Activated naive CD4-positive, alpha-beta T cell treated with anti-CD3 and anti-CD28 coated beads, Interleukin-2, amount 50 U/mL, for 24 hours (primary cell): Measurements from ENCODE around the gene PDCD11.
"Not testable (repeated sequence)": the region's sequence is repeated elsewhere in the genome, so short reads cannot be mapped to it uniquely, and the experiment has no call there.

ENCODE experiments used
- H3K27ac Mint-ChIP-seq: one replicate; pipeline ENCODE4 v1.8.0; 2021; ENCODE audit warnings: mild to moderate bottlenecking, mixed read lengths
- H3K27me3 Mint-ChIP-seq: one replicate; pipeline ENCODE4 v1.8.0; 2021; ENCODE audit warnings: mixed read lengths
- H3K36me3 Mint-ChIP-seq: one replicate; pipeline ENCODE4 v1.8.0; 2021; ENCODE audit warnings: mixed read lengths
- H3K4me1 Mint-ChIP-seq: one replicate; pipeline ENCODE4 v1.8.0; 2021; ENCODE audit warnings: mixed read lengths
- H3K4me3 Mint-ChIP-seq: one replicate; pipeline ENCODE4 v1.8.0; 2021; ENCODE audit warnings: mild to moderate bottlenecking, mixed read lengths
- H3K9me3 Mint-ChIP-seq: one replicate; pipeline ENCODE4 v1.8.0; 2021; ENCODE audit warnings: mixed read lengths

PDCD11 gene

GRCh38 chr10:103470761-103471653 lies 74.6 kb downstream of the PDCD11 start:
- peak overlapping the region; percentile 73 for H3K27ac Mint-ChIP-seq
- no peaks in the 10 kb centered on the region for H3K27me3 Mint-ChIP-seq
- no peaks in the 10 kb centered on the region for H3K9me3 Mint-ChIP-seq
- H3K4me3 Mint-ChIP-seq = peak overlapping the region; percentile 35
- H3K36me3 Mint-ChIP-seq = no peaks in the 10 kb centered on the region
- peaks cover 17% of the 10 kb centered on the region for H3K4me1 Mint-ChIP-seq

- H3K4me3 Mint-ChIP-seq = peak overlapping the region; percentile 2
- peaks cover 17% of the 10 kb centered on the region for H3K4me1 Mint-ChIP-seq
- no peaks in the 10 kb centered on the region for H3K36me3 Mint-ChIP-seq
- no peaks in the 10 kb centered on the region for H3K27me3 Mint-ChIP-seq
- H3K27ac Mint-ChIP-seq = no peak overlapping the region
- H3K9me3 Mint-ChIP-seq = no peaks in the 10 kb centered on the region
Observed at GRCh38 chr10:103472005-103472404, 75.6 kb downstream of the PDCD11 start.

GRCh38 chr10:103473261-103473671 lies 76.8 kb downstream of the PDCD11 start:
- no peaks in the 10 kb centered on the region for H3K9me3 Mint-ChIP-seq
- H3K27me3 Mint-ChIP-seq = no peaks in the 10 kb centered on the region
- peaks cover 17% of the 10 kb centered on the region for H3K4me1 Mint-ChIP-seq
- H3K4me3 Mint-ChIP-seq = no peak overlapping the region
- H3K27ac Mint-ChIP-seq = no peak overlapping the region
- no peaks in the 10 kb centered on the region for H3K36me3 Mint-ChIP-seq

GRCh38 chr10:103474077-103474476 lies 77.7 kb downstream of the PDCD11 start:
- Mint-ChIP-seq H3K27me3 (no peaks in the 10 kb centered on the region), H3K4me1 (peaks cover 17% of the 10 kb centered on the region), H3K4me3 (no peak overlapping the region), H3K27ac (no peak overlapping the region), H3K9me3 (no peaks in the 10 kb centered on the region), H3K36me3 (no peaks in the 10 kb centered on the region)

- Mint-ChIP-seq H3K27me3 (no peaks in the 10 kb centered on the region), H3K4me1 (peaks cover 14% of the 10 kb centered on the region), H3K36me3 (no peaks in the 10 kb centered on the region), H3K9me3 (no peaks in the 10 kb centered on the region), H3K27ac (no peak overlapping the region), H3K4me3 (no peak overlapping the region)
Observed at GRCh38 chr10:103475437-103475836, 79.0 kb downstream of the PDCD11 start.

GRCh38 chr10:103476046-103476768 lies 79.8 kb downstream of the PDCD11 start:
- H3K27ac Mint-ChIP-seq = no peak overlapping the region
- no peaks in the 10 kb centered on the region for H3K9me3 Mint-ChIP-seq
- no peaks in the 10 kb centered on the region for H3K36me3 Mint-ChIP-seq
- H3K4me1 Mint-ChIP-seq = peaks cover 7% of the 10 kb centered on the region
- H3K4me3 Mint-ChIP-seq = no peak overlapping the region
- H3K27me3 Mint-ChIP-seq = no peaks in the 10 kb centered on the region

- Mint-ChIP-seq H3K4me1 (peaks cover 5% of the 10 kb centered on the region), H3K27me3 (no peaks in the 10 kb centered on the region), H3K27ac (no peak overlapping the region), H3K4me3 (no peak overlapping the region), H3K36me3 (no peaks in the 10 kb centered on the region), H3K9me3 (no peaks in the 10 kb centered on the region)
Observed at GRCh38 chr10:103478671-103479070, 82.2 kb downstream of the PDCD11 start.

- Mint-ChIP-seq H3K4me1 (peaks cover 5% of the 10 kb centered on the region), H3K9me3 (no peaks in the 10 kb centered on the region), H3K4me3 (no peak within 1 kb of the TSS), H3K36me3 (no peaks in the 10 kb centered on the region), H3K27me3 (no peaks in the 10 kb centered on the region), H3K27ac (no peak within 1 kb of the TSS)
Observed at GRCh38 chr10:103479135-103479534, 82.7 kb downstream of the PDCD11 start, which contains the start of gene CALHM3. Gene CALHM3, minus strand, starts transcription at chr10:103479240. Its CDS starts 208 bp downstream, at chr10:103479032.

GRCh38 chr10:103480521-103480920 lies 84.1 kb downstream of the PDCD11 start:
- no peak overlapping the region for H3K4me3 Mint-ChIP-seq
- H3K36me3 Mint-ChIP-seq = no peaks in the 10 kb centered on the region
- no peaks in the 10 kb centered on the region for H3K9me3 Mint-ChIP-seq
- H3K27ac Mint-ChIP-seq = no peak overlapping the region
- peaks cover 5% of the 10 kb centered on the region for H3K4me1 Mint-ChIP-seq
- H3K27me3 Mint-ChIP-seq = no peaks in the 10 kb centered on the region

- peaks cover 10% of the 10 kb centered on the region for H3K4me1 Mint-ChIP-seq
- no peaks in the 10 kb centered on the region for H3K36me3 Mint-ChIP-seq
- no peak overlapping the region for H3K27ac Mint-ChIP-seq
- no peak overlapping the region for H3K4me3 Mint-ChIP-seq
- no peaks in the 10 kb centered on the region for H3K9me3 Mint-ChIP-seq
- H3K27me3 Mint-ChIP-seq = no peaks in the 10 kb centered on the region
Observed at GRCh38 chr10:103481974-103482531, 85.6 kb downstream of the PDCD11 start.

- not testable (repeated sequence) for H3K4me3 Mint-ChIP-seq, H3K36me3 Mint-ChIP-seq, H3K27me3 Mint-ChIP-seq, H3K27ac Mint-ChIP-seq, H3K9me3 Mint-ChIP-seq
- H3K4me1 Mint-ChIP-seq = peaks cover 29% of the 10 kb centered on the region
Observed at GRCh38 chr10:103486635-103487409, 90.4 kb downstream of the PDCD11 start.

GRCh38 chr10:103487410-103487708 lies 90.9 kb downstream of the PDCD11 start:
- Mint-ChIP-seq H3K4me1 (peaks cover 26% of the 10 kb centered on the region), H3K36me3 (no peaks in the 10 kb centered on the region), H3K27me3 (peaks cover 2% of the 10 kb centered on the region), H3K27ac (no peak overlapping the region), H3K4me3 (no peak overlapping the region), H3K9me3 (no peaks in the 10 kb centered on the region)

GRCh38 chr10:103490986-103491314 lies 94.5 kb downstream of the PDCD11 start:
- H3K9me3 Mint-ChIP-seq = no peaks in the 10 kb centered on the region
- H3K27ac Mint-ChIP-seq = no peak overlapping the region
- peaks cover 30% of the 10 kb centered on the region for H3K4me1 Mint-ChIP-seq
- no peak overlapping the region for H3K4me3 Mint-ChIP-seq
- H3K27me3 Mint-ChIP-seq = peaks cover 21% of the 10 kb centered on the region
- H3K36me3 Mint-ChIP-seq = no peaks in the 10 kb centered on the region

GRCh38 chr10:103491729-103492364 lies 95.4 kb downstream of the PDCD11 start:
- Mint-ChIP-seq H3K9me3 (no peaks in the 10 kb centered on the region), H3K4me1 (peaks cover 29% of the 10 kb centered on the region), H3K27ac (peak overlapping the region; percentile 41), H3K36me3 (no peaks in the 10 kb centered on the region), H3K4me3 (peak overlapping the region; percentile 17), H3K27me3 (peaks cover 21% of the 10 kb centered on the region)

GRCh38 chr10:103492655-103493261 lies 96.3 kb downstream of the PDCD11 start:
- H3K9me3 Mint-ChIP-seq = no peaks in the 10 kb centered on the region
- peaks cover 29% of the 10 kb centered on the region for H3K4me1 Mint-ChIP-seq
- peaks cover 26% of the 10 kb centered on the region for H3K27me3 Mint-ChIP-seq
- peak overlapping the region; percentile 82 for H3K4me3 Mint-ChIP-seq
- no peaks in the 10 kb centered on the region for H3K36me3 Mint-ChIP-seq
- no peak overlapping the region for H3K27ac Mint-ChIP-seq
